Measurements from ENCODE around the gene COQ4.
"Not testable (repeated sequence)": the region's sequence is repeated elsewhere in the genome, so short reads cannot be mapped to it uniquely, and the experiment has no call there.

The COQ4 gene

GRCh38 chr9:128298535-128299482, 23.8 kb upstream of the COQ4 start:
- DNase-seq (ENCODE audit: low spot score), result no peak

- DNase-seq (ENCODE audit: low spot score), result peak; percentile 55
Observed at GRCh38 chr9:128304136-128304970, 18.3 kb upstream of the COQ4 start.

- DNase-seq (ENCODE audit: low spot score), result peak; percentile 27
Observed at GRCh38 chr9:128304971-128305288, 17.7 kb upstream of the COQ4 start.

- no peak for DNase-seq (ENCODE audit: low spot score)
Observed at GRCh38 chr9:128309551-128309950, 13.1 kb upstream of the COQ4 start.

- DNase-seq (ENCODE audit: low spot score), result no peak
Observed at GRCh38 chr9:128310461-128310860, 12.2 kb upstream of the COQ4 start.

- DNase-seq (ENCODE audit: low spot score), result no peak
Observed at GRCh38 chr9:128314697-128315096, 7.9 kb upstream of the COQ4 start.

- no peak for DNase-seq (ENCODE audit: low spot score)
Observed at GRCh38 chr9:128316421-128316820, 6.2 kb upstream of the COQ4 start.

GRCh38 chr9:128317629-128318028, 5.0 kb upstream of the COQ4 start:
- DNase-seq (ENCODE audit: low spot score), result no peak

GRCh38 chr9:128321343-128321742, 1.3 kb upstream of the COQ4 start:
- DNase-seq (ENCODE audit: low spot score), result no peak

- DNase-seq (ENCODE audit: low spot score), result no peak
Observed at GRCh38 chr9:128321879-128322403, 698 bp upstream of the COQ4 start.

GRCh38 chr9:128323212-128323730, 632 bp downstream of the COQ4 start:
- DNase-seq (ENCODE audit: low spot score), result peak; percentile 35

GRCh38 chr9:128323791-128324190, 1.2 kb downstream of the COQ4 start:
- no peak for DNase-seq (ENCODE audit: low spot score)

- DNase-seq (ENCODE audit: low spot score), result no peak
Observed at GRCh38 chr9:128324401-128324800, 1.8 kb downstream of the COQ4 start.

- no peak for DNase-seq (ENCODE audit: low spot score)
Observed at GRCh38 chr9:128325629-128326028, 3.0 kb downstream of the COQ4 start.

- no peak for DNase-seq (ENCODE audit: low spot score)
Observed at GRCh38 chr9:128333451-128333869, 10.8 kb downstream of the COQ4 start.

GRCh38 chr9:128335161-128335560, 12.5 kb downstream of the COQ4 start:
- DNase-seq (ENCODE audit: low spot score), result no peak

- DNase-seq (ENCODE audit: low spot score), result no peak
Observed at GRCh38 chr9:128335914-128336313, 13.3 kb downstream of the COQ4 start.

GRCh38 chr9:128337936-128338335, 15.3 kb downstream of the COQ4 start:
- DNase-seq (ENCODE audit: low spot score), result no peak

- DNase-seq (ENCODE audit: low spot score), result not testable (repeated sequence)
Observed at GRCh38 chr9:128338852-128339614, 16.4 kb downstream of the COQ4 start.

- peak; percentile 95 for DNase-seq (ENCODE audit: low spot score)
Observed at GRCh38 chr9:128339761-128340690, 17.4 kb downstream of the COQ4 start, which contains the start of gene SLC27A4. Gene SLC27A4 (plus strand): TSS chr9:128340527. CDS start chr9:128343133, 2,606 bp downstream.

Data from AG20443 (cell line).